Gastroesophageal sphincter (tissue), 4 donors: ENCODE data around the gene CXCR5. TPM values are rescaled to one million over a fixed set of nuclear protein-coding genes. Genes with fewer than 3 reads are reported as not detected.

Experiments used
- ATAC-seq: fragments of 150-250 bp; one replicate; pipeline ENCODE4 v1.9.1; 2016; ENCODE audit warnings: mild to moderate bottlenecking, moderate library complexity
- H3K27ac ChIP-seq, 4 donors: fragments of 200-600 bp; sonication (generic) in 3 of 4; 1 replicate in 3 of 4; 2 replicates in 1 of 4; pipeline ENCODE4 v1.5.1; 2016 to 2019
- H3K27me3 ChIP-seq: fragments of 200-600 bp; sonication (generic); one replicate; pipeline ENCODE4 v1.5.1; 2019
- H3K36me3 ChIP-seq, 2 donors: fragments of 200-600 bp; sonication (generic); one replicate each; pipeline ENCODE4 v1.5.1; 2019; ENCODE audit warnings: control low read depth in 1 of 2
- H3K4me1 ChIP-seq, 3 donors: fragments of 200-600 bp; sonication (generic); 1 replicate in 2 of 3; 2 replicates in 1 of 3; pipeline ENCODE4 v1.5.1; 2016 to 2019; ENCODE audit warnings: control low read depth in 2 of 3
- H3K4me3 ChIP-seq, 2 donors: fragments of 200-600 bp; sonication (generic); one replicate each; pipeline ENCODE4 v1.5.1; 2019; ENCODE audit warnings: mild to moderate bottlenecking in 1 of 2, moderate library complexity in 1 of 2
- H3K9me3 ChIP-seq, 3 donors: fragments of 200-600 bp; sonication (generic); one replicate each; pipeline ENCODE4 v1.5.1; 2017 to 2019; ENCODE audit warnings: control low read depth in 2 of 3
- CTCF ChIP-seq, 4 experiments: fragments of 200-600 bp in 2 of 4; fragments of 450-650 bp in 2 of 4; sonication (generic) in 1 of 4; IDR thresholded peaks; one replicate each; pipeline ENCODE4 v1.5.1; 2017 to 2019; ENCODE audit warnings: antibody characterized with exemption in 4 of 4, mild to moderate bottlenecking in 2 of 4, moderate library complexity in 2 of 4
- EP300 ChIP-seq: sonication (generic); formaldehyde crosslinking; IDR thresholded peaks from one replicate; pipeline ENCODE4 v1.6.1; 2017; ENCODE audit warnings: antibody characterized with exemption, mild to moderate bottlenecking
- POLR2A ChIP-seq, 2 donors: fragments of 450-650 bp; IDR thresholded peaks; one replicate each; pipeline ENCODE4 v1.6.1; 2017; ENCODE audit warnings: antibody characterized with exemption in 2 of 2, mild to moderate bottlenecking in 2 of 2, moderate library complexity in 1 of 2
- POLR2AphosphoS5 ChIP-seq: sonication (generic); formaldehyde crosslinking; IDR thresholded peaks from one replicate; pipeline ENCODE4 v1.6.1; 2017; ENCODE audit warnings: antibody characterized with exemption
- WGBS, 2 donors: methylation state at CpG; one replicate each; pipeline ENCODE4 v1.1.5; 2018; ENCODE audit warnings: low coverage in 1 of 2; 5-methylcytosine and 5-hydroxymethylcytosine counted together
- total RNA-seq, 4 donors: library from RNA; depleted of rRNA; stranded (reverse); fragments of >200 nt; gene quantifications; one replicate each; pipeline ENCODE4 v1.1.0, GENCODE V29; 2016

CXCR5 gene
- total RNA-seq, 4 donors from 2014 or later = 0.08 TPM; not detected in 3

GRCh38 chr11:118857385-118857784 is 26.3 kb upstream of the CXCR5 start:
- Histone ChIP-seq H3K36me3 (no peaks in the 10 kb centered on the region), H3K27me3 (no peaks in the 10 kb centered on the region), H3K4me3 (no peak overlapping the region), H3K27ac (no peak overlapping the region), H3K4me1 (no peaks in the 10 kb centered on the region), H3K9me3 (no peaks in the 10 kb centered on the region)
- WGBS, 2 donors = 40 to 70% methylated on average over 1 to 5 of the region's 5 CpGs
- ATAC-seq = no peak
- TF ChIP-seq EP300 (no peak), POLR2AphosphoS5 (no peak), CTCF (IDR thresholded peaks at IDR 0.05) (no peak), POLR2A (IDR thresholded peaks at IDR 0.05) (no peak)

- TF ChIP-seq EP300 (no peak), CTCF (IDR thresholded peaks at IDR 0.05) (no peak), POLR2A (IDR thresholded peaks at IDR 0.05) (no peak), POLR2AphosphoS5 (no peak)
- H3K27me3 ChIP-seq = no peaks in the 10 kb centered on the region
- no peak for ATAC-seq
These were observed 23.7 kb upstream of the CXCR5 start for GRCh38 chr11:118859973-118860372.

GRCh38 chr11:118868659-118869058 is 15.0 kb upstream of the CXCR5 start:
- Histone ChIP-seq H3K4me3 (no peak overlapping the region), H3K9me3 (no peaks in the 10 kb centered on the region), H3K27me3 (no peaks in the 10 kb centered on the region), H3K36me3 (no peaks in the 10 kb centered on the region), H3K4me1 (peaks cover 0 to 27% (median 10%) of the 10 kb centered on the region in 3 donors), H3K27ac (peak overlapping the region in 1 of 4 donors; percentile 87)
- 91% methylated on average over 2 of the region's 2 CpGs; no CpG with 5 or more reads in 1 of the 2 donors for WGBS, 2 donors
- no peak for TF ChIP-seq POLR2A (IDR thresholded peaks at IDR 0.05)
- TF ChIP-seq EP300 = no peak
- TF ChIP-seq CTCF (IDR thresholded peaks at IDR 0.05) = no peak
- no peak for TF ChIP-seq POLR2AphosphoS5
- ATAC-seq = no peak

More at GRCh38 chr11:118859973-118860372, 23.7 kb upstream of the CXCR5 start:
- WGBS, 2 donors = 70 to 80% methylated on average over 4 of the region's 4 CpGs
- no peaks in the 10 kb centered on the region for H3K9me3 ChIP-seq
- H3K27ac ChIP-seq = no peak overlapping the region
- no peaks in the 10 kb centered on the region for H3K4me1 ChIP-seq
- no peaks in the 10 kb centered on the region for H3K36me3 ChIP-seq
- H3K4me3 ChIP-seq = no peak overlapping the region

- TF ChIP-seq POLR2AphosphoS5 (no peak), EP300 (no peak), POLR2A (IDR thresholded peaks at IDR 0.05) (peak in 1 of 2 donors; percentile 23), CTCF (IDR thresholded peaks at IDR 0.05) (peak in 3 of 4 experiments; percentile 25 to 47 (median 41))
- ATAC-seq = peak; percentile 64
- Histone ChIP-seq H3K27me3 (no peaks in the 10 kb centered on the region), H3K9me3 (no peaks in the 10 kb centered on the region), H3K4me3 (peak overlapping the region in 1 of 2 donors; percentile 30), H3K4me1 (peaks cover 0 to 27% (median 10%) of the 10 kb centered on the region in 3 donors), H3K27ac (peak overlapping the region; percentile 54 to 87 (median 82)), H3K36me3 (no peaks in the 10 kb centered on the region)
- WGBS, 2 donors = 19 to 73% methylated on average over 6 to 8 of the region's 14 CpGs
These were observed 13.0 kb upstream of the CXCR5 start for GRCh38 chr11:118870396-118871343.
